Uterus (tissue), 2 donors: Measurements from ENCODE around the gene CHPT1.

Source experiments
- CTCF ChIP-seq, 4 experiments: fragments of 200-600 bp in 2 of 4; fragments of 450-650 bp in 2 of 4; sonication (generic) in 2 of 4; IDR thresholded peaks; one replicate each; pipeline ENCODE4 v1.5.1; 2016 to 2019; ENCODE audit warnings: antibody characterized with exemption in 4 of 4, mild to moderate bottlenecking in 2 of 4, moderate library complexity in 1 of 4
- POLR2A ChIP-seq, 2 donors: fragments of 450-650 bp; IDR thresholded peaks; one replicate each; pipeline ENCODE4 v1.6.1; 2016; ENCODE audit warnings: antibody characterized with exemption in 2 of 2, mild to moderate bottlenecking in 1 of 2, moderate library complexity in 1 of 2

- TF ChIP-seq CTCF (IDR thresholded peaks at IDR 0.05) (no peak), POLR2A (IDR thresholded peaks at IDR 0.05) (no peak)
Measured at GRCh38 chr12:101680240-101680639, 17.2 kb upstream of the CHPT1 start.
